Endodermal cell (in vitro differentiated cells): ENCODE measurements around the gene FUOM. TPM values are rescaled to one million over a fixed set of nuclear protein-coding genes. Genes with fewer than 3 reads are reported as not detected.

Experiments
- DNase-seq: peaks from one replicate; pipeline ENCODE4 v3.0.0-alpha.2; 2017
- H3K27ac ChIP-seq: 2 replicates; pipeline ENCODE4 v1.5.1; 2013; ENCODE audit warnings: mild to moderate bottlenecking, low read depth, low read length, moderate library complexity
- H3K27me3 ChIP-seq: 2 replicates; pipeline ENCODE4 v1.6.1; 2013; ENCODE audit warnings: mild to moderate bottlenecking, low read length, moderate library complexity; ENCODE audit not compliant: insufficient read depth, control insufficient read depth, poor library complexity, severe bottlenecking
- H3K36me3 ChIP-seq: 2 replicates; pipeline ENCODE4 v1.7.0; 2013; ENCODE audit warnings: mild to moderate bottlenecking, low read length, moderate library complexity; ENCODE audit not compliant: control insufficient read depth, insufficient read depth
- H3K4me1 ChIP-seq: one replicate; pipeline ENCODE4 v1.7.0; 2013; ENCODE audit warnings: low read length; ENCODE audit not compliant: control insufficient read depth, insufficient read depth
- H3K4me3 ChIP-seq: 2 replicates; pipeline ENCODE4 v1.5.1; 2013; ENCODE audit warnings: mild to moderate bottlenecking, low read length, moderate library complexity
- H3K9ac ChIP-seq: 2 replicates; pipeline ENCODE4 v1.6.1; 2013; ENCODE audit warnings: mild to moderate bottlenecking, low read length, moderate library complexity; ENCODE audit not compliant: poor library complexity, severe bottlenecking; ENCODE audit errors: extremely low read depth
- H3K9me3 ChIP-seq: 2 replicates; pipeline ENCODE4 v1.6.1; 2013; ENCODE audit warnings: mild to moderate bottlenecking, low read length, moderate library complexity; ENCODE audit not compliant: control insufficient read depth
- H3K27ac Mint-ChIP-seq: 2 replicates; pipeline ENCODE4 v1.8.0; 2020; ENCODE audit warnings: mixed read lengths
- H3K27me3 Mint-ChIP-seq: 2 replicates; pipeline ENCODE4 v1.8.0; 2021; ENCODE audit warnings: mild to moderate bottlenecking, mixed read lengths; ENCODE audit not compliant: insufficient read depth
- H3K36me3 Mint-ChIP-seq: 2 replicates; pipeline ENCODE4 v1.8.0; 2020; ENCODE audit warnings: low read depth, mixed read lengths
- H3K4me1 Mint-ChIP-seq: 2 replicates; pipeline ENCODE4 v1.8.0; 2020; ENCODE audit warnings: mixed read lengths
- H3K4me3 Mint-ChIP-seq: 2 replicates; pipeline ENCODE4 v1.8.0; 2020; ENCODE audit warnings: mild to moderate bottlenecking, moderate library complexity, mixed read lengths
- H3K9me3 Mint-ChIP-seq: 2 replicates; pipeline ENCODE4 v1.8.0; 2020; ENCODE audit warnings: mild to moderate bottlenecking, mixed read lengths
- WGBS, 2 experiments: methylation state at CpG; one replicate each; pipeline versions ENCODE4 v1.1.5 to v1.1.7; 2013; ENCODE audit warnings: missing lambda C conversion rate in 2 of 2, mixed read lengths in 1 of 2; ENCODE audit not compliant: insufficient coverage in 1 of 2, insufficient read length in 1 of 2; 5-methylcytosine and 5-hydroxymethylcytosine counted together
- total RNA-seq, 2 donors: library from RNA; stranded (reverse); fragmentation: NEBNext Ultra II Directional in 1 of 2; extraction: Animal tissue kit (Norgen Biotek cat#: 25700) in 1 of 2; gene quantifications; 2 replicates in 1 of 2; 3 replicates in 1 of 2; pipeline ENCODE4 v1.2.1, GENCODE V29; 2021
- TF ChIP-seq, protein P1 (sequence below): fragments of 200-600 bp; sonication (generic); conservative IDR thresholded peaks from 2 replicates; pipeline ENCODE4 v1.5.0; 2021; ENCODE audit warnings: antibody characterized with exemption, mild to moderate bottlenecking

The FUOM gene
- total RNA-seq, 2 donors from 2014 or later = 81.0 to 83.9 TPM

- Mint-ChIP-seq H3K27me3 (peaks cover 26% of the 10 kb centered on the region), H3K27ac (no peak overlapping the region), H3K9me3 (peaks cover 5% of the 10 kb centered on the region), H3K4me3 (no peak overlapping the region), H3K4me1 (no peaks in the 10 kb centered on the region), H3K36me3 (no peaks in the 10 kb centered on the region)
- Histone ChIP-seq H3K27ac (no peak overlapping the region), H3K36me3 (no peaks in the 10 kb centered on the region), H3K4me3 (no peak overlapping the region), H3K4me1 (no peaks in the 10 kb centered on the region), H3K9ac (no peak overlapping the region), H3K9me3 (peaks cover 11% of the 10 kb centered on the region), H3K27me3 (peaks cover 96% of the 10 kb centered on the region)
- TF ChIP-seq, protein P1, sequence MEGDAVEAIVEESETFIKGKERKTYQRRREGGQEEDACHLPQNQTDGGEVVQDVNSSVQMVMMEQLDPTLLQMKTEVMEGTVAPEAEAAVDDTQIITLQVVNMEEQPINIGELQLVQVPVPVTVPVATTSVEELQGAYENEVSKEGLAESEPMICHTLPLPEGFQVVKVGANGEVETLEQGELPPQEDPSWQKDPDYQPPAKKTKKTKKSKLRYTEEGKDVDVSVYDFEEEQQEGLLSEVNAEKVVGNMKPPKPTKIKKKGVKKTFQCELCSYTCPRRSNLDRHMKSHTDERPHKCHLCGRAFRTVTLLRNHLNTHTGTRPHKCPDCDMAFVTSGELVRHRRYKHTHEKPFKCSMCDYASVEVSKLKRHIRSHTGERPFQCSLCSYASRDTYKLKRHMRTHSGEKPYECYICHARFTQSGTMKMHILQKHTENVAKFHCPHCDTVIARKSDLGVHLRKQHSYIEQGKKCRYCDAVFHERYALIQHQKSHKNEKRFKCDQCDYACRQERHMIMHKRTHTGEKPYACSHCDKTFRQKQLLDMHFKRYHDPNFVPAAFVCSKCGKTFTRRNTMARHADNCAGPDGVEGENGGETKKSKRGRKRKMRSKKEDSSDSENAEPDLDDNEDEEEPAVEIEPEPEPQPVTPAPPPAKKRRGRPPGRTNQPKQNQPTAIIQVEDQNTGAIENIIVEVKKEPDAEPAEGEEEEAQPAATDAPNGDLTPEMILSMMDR = no peak
- WGBS, 2 experiments = 23 to 30% methylated on average over 4 to 40 of the region's 41 CpGs
- DNase-seq = no peak
These were observed 21.7 kb downstream of the FUOM start for GRCh38 chr10:133336118-133336576.

DNA sequence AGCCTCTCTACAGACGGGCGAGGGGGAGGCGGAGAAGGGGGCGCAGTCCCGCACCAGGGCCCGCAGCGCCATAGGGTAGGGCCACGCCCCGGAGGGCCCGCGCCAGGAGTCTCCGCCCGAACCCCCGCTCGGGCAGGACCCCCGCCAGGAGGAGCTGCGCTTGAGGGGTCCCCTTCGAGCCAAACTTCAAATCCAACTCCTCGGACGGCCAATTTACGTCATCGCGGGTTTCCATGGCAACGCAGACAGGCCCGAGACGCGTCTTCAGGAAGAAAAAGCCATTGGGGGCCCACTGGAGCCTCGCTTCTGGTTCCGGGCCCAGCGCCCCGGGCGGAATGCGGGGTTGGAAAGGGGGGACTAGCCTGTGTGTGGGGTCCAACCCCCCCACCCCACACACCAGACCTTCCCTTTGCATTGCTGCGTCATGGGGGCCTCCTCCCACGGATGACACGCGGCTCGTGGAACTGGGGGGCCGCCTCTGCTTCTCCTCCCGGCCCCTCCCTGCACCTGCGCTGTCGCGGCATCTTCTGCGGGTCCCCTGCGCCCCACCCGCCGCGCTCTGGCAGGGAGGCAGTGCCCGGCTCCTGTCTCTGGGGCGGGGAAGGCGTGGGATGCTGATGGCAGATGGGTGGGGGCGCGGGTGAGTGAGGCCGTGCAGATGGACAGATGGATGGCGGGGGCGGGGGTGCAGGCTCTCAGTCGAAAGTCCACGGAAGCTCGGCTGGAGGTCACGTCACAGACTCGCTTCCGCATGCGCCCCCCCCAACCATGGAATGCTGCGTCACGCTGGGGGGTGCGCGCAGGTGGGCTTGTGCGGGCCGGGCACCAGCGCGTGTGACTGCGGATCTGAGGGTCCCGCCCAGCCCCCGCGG, 22.3 kb downstream of the FUOM start:
- H3K9ac ChIP-seq = no peak overlapping the region
- H3K4me1 ChIP-seq = no peaks in the 10 kb centered on the region
- TF ChIP-seq, protein P1 = no peak
- peak overlapping the region; percentile 40 for H3K4me3 ChIP-seq
- Mint-ChIP-seq H3K9me3 (peaks cover 5% of the 10 kb centered on the region), H3K4me1 (no peaks in the 10 kb centered on the region), H3K27ac (no peak overlapping the region), H3K4me3 (peak overlapping the region; percentile 40), H3K36me3 (no peaks in the 10 kb centered on the region), H3K27me3 (peaks cover 33% of the 10 kb centered on the region)
- H3K36me3 ChIP-seq = no peaks in the 10 kb centered on the region
- H3K27me3 ChIP-seq = peaks cover 97% of the 10 kb centered on the region
- 4 to 12% methylated on average over 15 to 75 of the region's 75 CpGs for WGBS, 2 experiments
- H3K9me3 ChIP-seq = peaks cover 11% of the 10 kb centered on the region
- H3K27ac ChIP-seq = no peak overlapping the region
- peak; percentile 84 for DNase-seq

GRCh38 chr10:133334503-133335245, 23.1 kb downstream of the FUOM start:
- Mint-ChIP-seq H3K4me1 (no peaks in the 10 kb centered on the region), H3K36me3 (no peaks in the 10 kb centered on the region), H3K27ac (no peak overlapping the region), H3K27me3 (peaks cover 39% of the 10 kb centered on the region), H3K4me3 (peak overlapping the region; percentile 40), H3K9me3 (peaks cover 5% of the 10 kb centered on the region)
- Histone ChIP-seq H3K9ac (no peak overlapping the region), H3K4me1 (no peaks in the 10 kb centered on the region), H3K4me3 (peak overlapping the region; percentile 40), H3K27me3 (peaks cover 96% of the 10 kb centered on the region), H3K36me3 (no peaks in the 10 kb centered on the region), H3K27ac (no peak overlapping the region), H3K9me3 (peaks cover 11% of the 10 kb centered on the region)
- TF ChIP-seq, protein P1 = no peak
- WGBS, 2 experiments = 14 to 31% methylated on average over 17 to 51 of the region's 51 CpGs
- DNase-seq = peak; percentile 75
